ENCODE data around the gene SLC24A4.

Gene SLC24A4

DNA sequence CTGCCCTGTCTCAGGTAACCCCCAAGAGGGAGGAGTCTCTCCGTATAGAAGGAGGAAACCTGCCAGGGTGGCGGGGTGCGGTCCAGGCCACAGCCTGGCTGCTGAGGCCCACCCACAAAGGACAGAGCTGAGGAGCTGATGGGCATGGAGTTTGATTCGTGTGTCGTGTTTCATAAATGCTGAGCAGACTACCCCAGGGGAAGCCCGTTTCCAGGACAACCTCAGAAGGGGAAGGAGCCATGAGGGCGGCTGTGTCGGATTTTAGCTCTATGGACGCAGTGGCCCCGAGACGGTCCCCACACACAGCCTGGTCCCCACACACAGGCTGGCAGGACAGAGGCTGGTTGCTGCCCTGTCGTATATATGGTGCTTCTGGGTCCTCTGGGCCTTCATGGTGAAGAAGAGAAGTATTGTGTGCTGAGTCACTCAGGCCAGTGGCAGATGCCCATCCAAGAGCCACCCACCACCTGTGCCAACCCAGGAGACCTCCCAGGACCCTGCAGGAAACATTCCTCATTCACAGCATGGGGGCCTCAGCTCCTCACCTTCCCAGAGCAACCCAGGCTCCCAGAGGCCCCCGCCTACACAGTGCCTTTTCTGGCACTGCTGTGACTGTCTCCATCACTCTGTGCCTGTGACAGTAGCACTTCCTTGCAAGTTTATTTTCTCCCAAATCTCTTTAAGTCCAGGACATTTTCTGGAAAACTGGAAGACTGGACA, 127.5 kb downstream of the SLC24A4 start:
- Histone ChIP-seq H3K4me2 (ENCODE audit: low read depth, low read length, poor library complexity, severe bottlenecking) (no peak overlapping the region), H3K79me2 (ENCODE audit: insufficient read depth, low read length) (no peaks in the 10 kb centered on the region), H3F3A (ENCODE audit: insufficient read depth) (no peaks in the 10 kb centered on the region), H2AFZ (ENCODE audit: low read depth, low read length, severe bottlenecking) (no peak overlapping the region), H3K27ac (ENCODE audit: low read depth, low read length) (no peak overlapping the region), H3K27me3 (ENCODE audit: low read length) (no peaks in the 10 kb centered on the region), H4K20me1 (ENCODE audit: low read depth, low read length) (no peaks in the 10 kb centered on the region), H3K36me3 (ENCODE audit: low read length) (no peaks in the 10 kb centered on the region), H3K9me2 (replicated peaks; ENCODE audit: insufficient read depth, low read length) (no peaks in the 10 kb centered on the region), H3K9me3 (ENCODE audit: insufficient read depth, low read length) (peaks cover 1% of the 10 kb centered on the region; the same call in 1 of the 2 replicates), H3K4me3 (ENCODE audit: insufficient read depth, low read length, poor library complexity, severe bottlenecking) (no peak overlapping the region), H3K9ac (ENCODE audit: low read length) (no peak overlapping the region)
- no peak for TF ChIP-seq EZH2phosphoT487 (conservative IDR thresholded peaks at IDR 0.05; ENCODE audit: low read length)
- TF ChIP-seq, protein P1, sequence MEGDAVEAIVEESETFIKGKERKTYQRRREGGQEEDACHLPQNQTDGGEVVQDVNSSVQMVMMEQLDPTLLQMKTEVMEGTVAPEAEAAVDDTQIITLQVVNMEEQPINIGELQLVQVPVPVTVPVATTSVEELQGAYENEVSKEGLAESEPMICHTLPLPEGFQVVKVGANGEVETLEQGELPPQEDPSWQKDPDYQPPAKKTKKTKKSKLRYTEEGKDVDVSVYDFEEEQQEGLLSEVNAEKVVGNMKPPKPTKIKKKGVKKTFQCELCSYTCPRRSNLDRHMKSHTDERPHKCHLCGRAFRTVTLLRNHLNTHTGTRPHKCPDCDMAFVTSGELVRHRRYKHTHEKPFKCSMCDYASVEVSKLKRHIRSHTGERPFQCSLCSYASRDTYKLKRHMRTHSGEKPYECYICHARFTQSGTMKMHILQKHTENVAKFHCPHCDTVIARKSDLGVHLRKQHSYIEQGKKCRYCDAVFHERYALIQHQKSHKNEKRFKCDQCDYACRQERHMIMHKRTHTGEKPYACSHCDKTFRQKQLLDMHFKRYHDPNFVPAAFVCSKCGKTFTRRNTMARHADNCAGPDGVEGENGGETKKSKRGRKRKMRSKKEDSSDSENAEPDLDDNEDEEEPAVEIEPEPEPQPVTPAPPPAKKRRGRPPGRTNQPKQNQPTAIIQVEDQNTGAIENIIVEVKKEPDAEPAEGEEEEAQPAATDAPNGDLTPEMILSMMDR (IDR thresholded peaks at IDR 0.05; ENCODE audit: insufficient read depth, low read length, poor library complexity, severe bottlenecking), result no peak

DNA sequence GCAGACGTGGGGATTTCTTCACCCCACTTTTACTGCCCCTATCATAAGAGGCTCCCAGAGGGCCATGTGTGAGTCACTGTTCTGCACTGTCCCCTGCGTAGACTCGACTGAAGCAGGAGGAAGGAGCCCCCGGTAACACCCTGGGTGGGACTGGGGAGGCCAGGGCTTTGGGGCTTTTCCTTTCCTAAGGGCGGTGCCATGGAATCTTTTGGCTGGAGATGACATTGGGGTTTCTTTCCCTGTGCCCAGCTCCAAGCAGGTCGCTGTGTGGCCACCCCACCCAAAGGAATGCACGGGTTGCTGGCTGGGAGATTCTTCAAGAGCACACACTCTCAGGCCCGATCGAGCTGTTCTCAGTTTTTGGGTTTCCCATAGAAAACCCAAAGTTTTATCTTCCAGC, 128.3 kb downstream of the SLC24A4 start:
- H3K4me3 ChIP-seq (ENCODE audit: insufficient read depth, low read length, poor library complexity, severe bottlenecking), result no peak overlapping the region
- H4K20me1 ChIP-seq (ENCODE audit: low read depth, low read length), result no peaks in the 10 kb centered on the region
- no peak overlapping the region for H3K4me2 ChIP-seq (ENCODE audit: low read depth, low read length, poor library complexity, severe bottlenecking)
- no peak overlapping the region for H3K27ac ChIP-seq (ENCODE audit: low read depth, low read length)
- H3K79me2 ChIP-seq (ENCODE audit: insufficient read depth, low read length), result no peaks in the 10 kb centered on the region
- H3K9me3 ChIP-seq (ENCODE audit: insufficient read depth, low read length), result no peaks in the 10 kb centered on the region
- H3K9ac ChIP-seq (ENCODE audit: low read length), result no peak overlapping the region
- no peak overlapping the region for H2AFZ ChIP-seq (ENCODE audit: low read depth, low read length, severe bottlenecking)
- TF ChIP-seq, protein P1 (IDR thresholded peaks at IDR 0.05; ENCODE audit: insufficient read depth, low read length, poor library complexity, severe bottlenecking), result no peak
- TF ChIP-seq EZH2phosphoT487 (conservative IDR thresholded peaks at IDR 0.05; ENCODE audit: low read length), result no peak
- H3K9me2 ChIP-seq (replicated peaks; ENCODE audit: insufficient read depth, low read length), result no peaks in the 10 kb centered on the region
- no peaks in the 10 kb centered on the region for H3K36me3 ChIP-seq (ENCODE audit: low read length)
- no peaks in the 10 kb centered on the region for H3F3A ChIP-seq (ENCODE audit: insufficient read depth)
- no peaks in the 10 kb centered on the region for H3K27me3 ChIP-seq (ENCODE audit: low read length)

DNA sequence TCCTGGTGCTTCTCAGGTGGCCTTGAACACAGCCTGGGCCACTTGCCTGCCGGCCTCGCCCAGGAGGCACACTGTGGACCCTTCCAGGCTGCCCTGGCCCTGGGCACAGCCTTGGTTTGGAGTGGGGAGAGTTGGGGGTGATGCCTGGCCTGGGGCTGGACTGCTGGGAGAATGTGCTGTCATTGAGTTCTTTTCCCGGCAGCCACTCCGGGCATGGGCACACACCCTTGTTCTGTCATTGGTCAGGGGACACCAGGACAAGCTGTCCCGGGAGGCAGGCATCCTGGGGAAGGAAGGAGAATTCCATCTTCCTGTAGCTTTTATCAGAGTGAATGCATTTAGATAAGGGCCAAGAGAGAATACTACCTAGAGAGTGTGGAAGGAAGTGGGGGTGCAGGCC, 128.8 kb downstream of the SLC24A4 start:
- H3K27ac ChIP-seq (ENCODE audit: low read depth, low read length), result no peak overlapping the region
- no peak overlapping the region for H3K9ac ChIP-seq (ENCODE audit: low read length)
- no peak for TF ChIP-seq EZH2phosphoT487 (conservative IDR thresholded peaks at IDR 0.05; ENCODE audit: low read length)
- TF ChIP-seq, protein P1 (IDR thresholded peaks at IDR 0.05; ENCODE audit: insufficient read depth, low read length, poor library complexity, severe bottlenecking), result no peak
- H3K27me3 ChIP-seq (ENCODE audit: low read length), result no peaks in the 10 kb centered on the region
- H3K4me3 ChIP-seq (ENCODE audit: insufficient read depth, low read length, poor library complexity, severe bottlenecking), result no peak overlapping the region
- H3F3A ChIP-seq (ENCODE audit: insufficient read depth), result no peaks in the 10 kb centered on the region
- no peak overlapping the region for H3K4me2 ChIP-seq (ENCODE audit: low read depth, low read length, poor library complexity, severe bottlenecking)
- no peaks in the 10 kb centered on the region for H3K79me2 ChIP-seq (ENCODE audit: insufficient read depth, low read length)
- H3K9me2 ChIP-seq (replicated peaks; ENCODE audit: insufficient read depth, low read length), result no peaks in the 10 kb centered on the region
- H2AFZ ChIP-seq (ENCODE audit: low read depth, low read length, severe bottlenecking), result no peak overlapping the region
- no peaks in the 10 kb centered on the region for H3K9me3 ChIP-seq (ENCODE audit: insufficient read depth, low read length)
- no peaks in the 10 kb centered on the region for H4K20me1 ChIP-seq (ENCODE audit: low read depth, low read length)
- H3K36me3 ChIP-seq (ENCODE audit: low read length), result no peaks in the 10 kb centered on the region
